ENCODE measurements around the gene KISS1.

The KISS1 gene

DNA sequence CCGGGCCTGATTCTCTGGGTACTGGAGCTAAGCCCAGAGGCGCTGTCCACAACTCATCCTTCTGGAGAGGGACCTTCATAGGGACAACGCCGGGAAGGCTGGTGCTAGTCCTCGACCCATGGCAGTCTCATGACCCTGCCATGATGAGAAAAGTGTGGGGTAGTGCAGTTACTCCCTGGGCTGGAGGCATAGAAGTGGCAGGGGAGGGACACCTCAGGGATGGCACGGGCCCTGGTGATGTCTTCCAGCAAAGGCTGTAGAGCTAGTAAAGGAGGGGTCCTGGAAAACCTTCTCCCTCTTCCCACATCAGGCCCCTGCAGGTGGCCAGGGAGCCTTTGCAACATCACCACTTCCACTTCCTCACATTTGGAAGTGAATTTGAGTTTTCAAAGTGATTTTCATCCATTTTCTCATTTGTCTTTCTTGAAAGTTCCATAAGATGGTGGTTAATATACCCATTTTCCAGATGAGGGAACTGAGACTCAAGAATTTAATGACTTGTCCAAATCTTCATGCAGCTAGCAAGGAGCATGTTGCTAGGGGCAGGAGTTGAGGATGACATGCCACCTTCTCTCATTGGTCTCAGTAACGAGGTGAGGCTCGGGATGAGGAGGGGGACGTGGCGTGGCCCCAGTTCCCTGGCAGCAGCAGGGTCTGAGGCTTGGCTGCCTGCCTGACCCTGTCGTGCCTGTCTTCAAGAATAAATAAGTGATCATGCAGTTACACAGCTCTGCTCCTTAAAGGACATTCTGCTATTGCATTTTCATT is 20.8 kb upstream of the KISS1 start:
- no peak for DNase-seq

GRCh38 chr1:204216236-204216635 is 19.9 kb upstream of the KISS1 start:
- DNase-seq, result no peak

- no peak for DNase-seq
Measured at GRCh38 chr1:204213668-204214662, 17.7 kb upstream of the KISS1 start, which contains the start of gene GOLT1A. GOLT1A (minus strand) TSS chr1:204213988; CDS start chr1:204213906, 82 bp downstream.

- DNase-seq, result no peak
Measured at GRCh38 chr1:204212715-204213114, 16.4 kb upstream of the KISS1 start.

- DNase-seq, result no peak
Measured at GRCh38 chr1:204211046-204211445, 14.8 kb upstream of the KISS1 start.

- DNase-seq, result peak; percentile 24
Measured at GRCh38 chr1:204207136-204207616, 10.9 kb upstream of the KISS1 start.

- no peak for DNase-seq
Measured at GRCh38 chr1:204206121-204206520, 9.8 kb upstream of the KISS1 start.

GRCh38 chr1:204205486-204205885 is 9.2 kb upstream of the KISS1 start:
- DNase-seq, result no peak

- no peak for DNase-seq
Measured at GRCh38 chr1:204204944-204205343, 8.7 kb upstream of the KISS1 start.

DNA sequence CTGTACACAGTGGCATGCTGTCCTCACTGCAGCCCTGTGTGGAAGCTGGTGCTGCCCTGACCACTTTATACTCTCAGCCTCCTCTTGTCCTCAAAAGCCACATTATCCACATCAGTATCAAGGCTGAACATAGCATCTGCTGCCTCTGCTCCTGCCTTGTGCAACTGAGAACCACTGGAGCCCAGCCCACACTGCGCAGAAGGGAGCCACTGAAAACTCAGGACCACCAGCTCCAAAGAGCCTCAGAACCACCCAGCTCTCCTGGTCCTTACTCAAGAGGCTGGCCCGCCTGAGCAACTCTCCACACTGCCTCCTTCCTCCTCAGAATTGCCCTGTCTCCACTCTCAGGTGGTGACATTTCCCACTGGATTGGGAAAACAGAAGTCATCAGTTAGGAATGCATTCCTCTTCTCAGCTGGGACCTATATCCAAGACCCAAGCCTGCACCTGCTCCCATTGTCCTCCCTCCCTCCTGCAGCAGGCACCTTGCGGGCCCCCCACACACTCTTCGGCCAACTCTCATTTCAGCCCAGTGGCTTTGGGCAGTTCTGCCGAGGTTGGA is 7.0 kb upstream of the KISS1 start:
- DNase-seq, result no peak

- no peak for DNase-seq
Measured at GRCh38 chr1:204202481-204202880, 6.2 kb upstream of the KISS1 start.

DNA sequence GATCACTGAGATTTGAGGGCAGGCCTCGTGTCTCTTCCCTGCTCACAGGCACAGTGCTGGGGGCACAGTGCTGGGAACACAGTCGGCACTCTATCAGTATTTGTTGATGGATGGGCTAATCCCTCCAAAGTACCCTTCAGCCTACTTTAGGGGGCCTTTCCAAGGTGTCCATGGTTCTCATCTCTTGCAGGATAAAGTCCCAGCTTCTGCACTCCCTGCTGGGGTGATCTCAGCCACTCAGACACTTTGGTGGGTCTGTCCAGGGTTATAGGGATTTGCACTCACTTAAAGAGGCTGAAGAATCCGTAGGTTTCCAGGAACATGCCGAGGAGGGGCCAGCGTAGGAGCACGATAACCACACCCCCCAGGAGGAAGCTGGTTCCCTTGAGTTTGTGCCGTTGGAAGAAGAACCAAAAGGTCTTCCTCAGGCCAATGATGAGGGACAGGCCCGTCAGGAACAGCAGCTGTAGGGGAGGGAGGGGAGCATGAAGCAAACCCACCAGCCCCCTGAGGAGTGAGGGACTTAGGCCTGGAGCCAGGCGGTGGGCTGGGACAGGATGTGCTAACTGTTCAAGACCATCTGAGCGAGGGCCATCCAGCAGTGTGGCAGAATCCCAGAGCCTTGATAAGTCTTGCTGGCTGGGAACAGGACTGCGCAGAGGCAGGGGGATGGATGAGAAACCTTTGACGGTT is 5.2 kb upstream of the KISS1 start:
- DNase-seq, result no peak

- DNase-seq, result no peak
Measured at GRCh38 chr1:204199579-204199978, 3.3 kb upstream of the KISS1 start.

DNA sequence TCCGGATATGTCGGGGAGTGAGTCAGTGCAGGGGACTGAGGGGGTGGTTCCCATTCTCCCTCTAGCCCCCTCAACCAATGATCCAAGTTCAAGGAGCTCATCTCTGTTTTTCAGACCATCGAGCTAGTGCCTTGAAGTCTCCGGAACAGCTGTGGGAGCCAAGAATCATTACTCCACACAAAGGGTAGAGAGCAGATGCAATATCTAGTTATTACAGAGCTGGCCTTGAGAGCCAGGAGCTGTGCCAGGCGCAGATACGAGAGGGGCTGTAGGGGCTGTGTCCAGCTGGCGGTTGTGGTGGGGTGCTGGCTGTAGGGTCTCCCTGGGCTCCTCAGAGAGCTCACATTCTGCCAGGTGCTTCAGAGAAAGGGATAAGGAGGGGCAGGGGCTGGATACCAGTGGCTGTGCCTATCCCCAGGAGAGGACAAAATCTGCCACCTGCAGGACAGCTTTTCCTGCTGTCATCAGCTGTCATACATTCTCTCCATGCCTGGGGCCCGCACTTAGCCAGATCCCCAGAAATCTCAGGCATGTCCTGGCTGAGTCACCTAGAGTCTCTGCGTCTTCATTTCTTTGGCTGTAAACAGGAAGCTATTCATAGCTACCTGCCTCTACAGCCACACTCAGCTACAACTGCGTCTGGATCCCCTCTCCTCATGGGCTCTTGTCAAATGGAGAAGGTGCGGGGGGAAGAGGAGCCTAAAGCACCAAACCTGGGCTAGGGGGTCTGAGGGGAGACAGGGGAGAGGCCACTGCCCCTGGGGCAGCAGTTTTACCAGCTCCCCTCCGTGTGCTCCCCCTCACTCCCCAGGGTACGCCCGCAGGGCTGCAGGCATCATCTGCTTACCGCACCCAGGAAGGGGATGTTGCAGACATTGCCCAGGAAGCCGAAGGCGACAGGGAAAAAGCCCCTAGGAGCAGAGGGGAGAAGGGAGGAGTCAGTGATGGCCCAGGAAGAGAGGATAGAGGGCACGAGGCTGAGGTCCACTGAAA is 2.4 kb upstream of the KISS1 start:
- DNase-seq, result no peak

DNA sequence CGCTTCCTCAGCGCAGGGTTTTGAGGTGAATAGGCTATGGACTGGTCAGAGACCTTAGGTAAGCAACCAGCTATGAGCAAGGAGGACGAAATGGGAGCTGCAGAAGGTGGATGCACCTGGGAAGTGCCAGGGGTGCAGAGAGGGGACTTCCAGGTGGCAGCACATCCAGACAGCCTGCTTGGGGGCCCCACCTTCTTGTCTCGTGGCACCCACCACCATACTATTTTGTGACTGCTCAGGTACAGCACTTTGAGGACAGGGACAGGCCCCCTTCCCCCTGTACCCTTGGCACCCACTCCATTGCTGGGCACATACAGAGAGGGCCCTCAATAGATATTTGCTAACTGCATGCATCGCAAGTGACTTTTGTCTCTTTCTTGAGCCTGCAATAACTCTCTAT is 777 bp upstream of the KISS1 start:
- no peak for DNase-seq

GRCh38 chr1:204194771-204195170 is 1.5 kb downstream of the KISS1 start:
- no peak for DNase-seq

GRCh38 chr1:204194080-204194479 is 2.2 kb downstream of the KISS1 start:
- no peak for DNase-seq

DNA sequence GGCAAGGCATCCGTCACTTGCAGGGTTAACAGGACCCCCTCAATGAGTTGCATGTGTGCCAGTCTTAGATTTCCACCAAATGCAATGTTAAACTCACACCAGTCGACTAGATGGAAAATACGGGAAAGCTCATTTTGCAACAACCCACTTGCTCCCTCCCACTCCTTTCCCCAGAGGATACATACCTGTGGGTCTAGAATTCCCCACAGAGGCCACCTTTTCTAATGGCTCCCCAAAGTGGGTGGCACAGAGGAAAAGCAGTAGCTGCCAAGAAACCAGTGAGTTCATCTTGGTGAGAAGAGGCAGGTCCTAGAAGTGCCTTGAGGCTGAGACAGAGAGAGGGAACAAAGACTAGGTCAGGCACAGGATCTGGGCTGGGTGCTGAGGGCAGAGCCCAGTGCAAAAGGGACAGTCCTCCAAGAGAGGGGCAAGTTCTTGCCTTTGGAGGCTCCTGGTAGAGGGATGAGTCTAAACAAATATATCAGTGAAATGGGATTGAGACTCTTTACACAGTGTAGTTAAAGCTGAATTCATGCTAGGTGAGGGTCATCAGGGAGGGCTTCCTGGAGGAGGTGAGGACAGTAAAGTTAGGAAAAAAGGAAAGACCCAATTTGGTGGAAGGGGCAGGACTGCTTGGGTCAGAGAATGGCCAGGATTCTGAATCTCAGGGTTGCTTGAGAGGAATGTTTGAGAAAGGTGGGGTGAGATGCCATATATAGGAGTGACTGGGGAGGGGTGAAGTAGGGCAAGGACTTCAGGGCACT is 3.5 kb downstream of the KISS1 start:
- DNase-seq, result no peak

GRCh38 chr1:204192046-204192445 is 4.2 kb downstream of the KISS1 start:
- no peak for DNase-seq

DNA sequence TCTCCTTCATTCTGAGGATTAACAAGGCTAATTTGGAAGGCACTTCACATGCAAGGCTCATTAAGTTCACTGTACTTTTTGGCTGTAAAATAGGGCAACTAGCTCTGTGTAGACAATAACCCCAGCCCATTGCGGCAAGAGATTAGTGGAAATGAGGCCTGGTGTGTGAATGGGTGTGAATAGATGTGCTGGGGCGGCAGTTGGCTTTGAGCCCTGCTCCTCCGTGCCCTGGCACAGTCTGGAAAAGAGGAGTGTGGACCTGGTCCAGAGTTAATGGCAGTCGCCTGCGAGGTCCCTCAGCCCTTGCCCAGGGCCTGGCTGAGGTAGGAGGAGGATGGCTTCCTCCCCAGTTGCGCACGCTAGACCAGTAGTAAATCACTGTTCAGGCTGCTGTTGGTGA is 4.8 kb downstream of the KISS1 start:
- DNase-seq, result no peak

Data from COR-L47 (cell line).